Neural cell (in vitro differentiated cells): ENCODE results near the gene UBXN4.

ENCODE experiments used
- CTCF ChIP-seq: fragments of 450-650 bp; IDR thresholded peaks from 2 replicates; pipeline ENCODE4 v1.5.1; 2014; ENCODE audit warnings: antibody characterized with exemption, mild to moderate bottlenecking, moderate library complexity; ENCODE audit not compliant: poor library complexity, severe bottlenecking
- EP300 ChIP-seq: fragments of 450-650 bp; conservative IDR thresholded peaks from 2 replicates; pipeline ENCODE4 v1.6.1; 2014; ENCODE audit warnings: antibody characterized with exemption, mild to moderate bottlenecking, moderate library complexity; ENCODE audit not compliant: poor library complexity, severe bottlenecking
- POLR2AphosphoS5 ChIP-seq: IDR thresholded peaks from 2 replicates; pipeline ENCODE4 v1.6.1; 2012
- RAD21 ChIP-seq: fragments of 450-650 bp; conservative IDR thresholded peaks from 2 replicates; pipeline ENCODE4 v1.6.1; 2014; ENCODE audit warnings: antibody characterized with exemption, mild to moderate bottlenecking, moderate library complexity

DNA sequence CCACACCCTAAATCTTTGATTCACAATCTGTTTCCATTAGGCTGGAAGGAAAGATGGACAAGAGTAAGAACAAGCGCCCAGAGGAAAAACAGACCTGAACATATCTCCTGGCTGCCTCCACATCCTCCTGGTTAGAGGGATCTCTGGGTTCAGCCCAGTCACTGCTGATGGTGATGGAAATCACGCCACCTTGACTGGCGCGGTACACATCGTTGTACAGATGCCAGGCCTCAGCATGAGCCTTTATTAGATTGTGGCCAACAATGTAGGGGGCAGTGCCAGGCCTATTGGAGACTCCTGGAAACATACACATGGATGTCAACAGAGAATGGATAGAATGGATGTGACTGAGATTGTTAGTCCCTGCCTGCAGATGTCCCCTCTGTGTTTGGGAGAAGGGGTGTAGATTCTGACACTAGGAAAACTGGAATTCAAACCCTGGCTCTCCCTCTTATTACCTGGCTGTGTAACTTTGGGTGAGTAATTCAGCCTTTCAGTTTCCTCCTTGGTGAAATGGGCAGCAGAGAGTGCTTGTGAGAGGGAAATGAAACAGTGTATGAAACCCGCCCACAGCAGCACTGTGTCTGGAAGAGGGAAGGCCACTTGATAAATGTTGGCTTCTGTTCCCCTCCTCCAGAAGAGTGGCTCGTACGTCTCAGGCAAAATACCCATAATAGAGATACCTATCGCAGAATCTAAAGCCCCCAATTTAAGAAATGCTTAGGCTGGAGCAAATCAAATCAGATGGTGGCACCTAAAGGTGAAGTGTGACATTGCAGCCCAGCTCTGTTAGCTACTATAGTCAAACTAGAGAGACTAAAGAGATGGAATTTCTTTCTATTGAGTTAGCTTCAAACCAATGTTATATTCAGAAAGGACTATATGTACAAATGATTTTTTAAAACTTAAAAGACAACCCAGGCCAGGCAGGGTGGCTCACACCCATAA is 59.1 kb downstream of the UBXN4 start:
- TF ChIP-seq EP300 (no peak), CTCF (no peak), RAD21 (no peak), POLR2AphosphoS5 (no peak)
